Ovary (tissue), 3 donors: Measurements from ENCODE around the gene APLNR.

ENCODE experiments used
- POLR2A ChIP-seq: fragments of 450-650 bp; IDR thresholded peaks from one replicate; pipeline ENCODE4 v1.6.1; 2017; ENCODE audit warnings: antibody characterized with exemption, mild to moderate bottlenecking, moderate library complexity
- TF ChIP-seq, protein P1 (sequence below), 3 donors: fragments of 450-650 bp in 2 of 3; fragments of 200-600 bp in 1 of 3; IDR thresholded peaks; one replicate each; pipeline versions ENCODE4 v1.5.1 to v1.8.0; 2016 to 2022; ENCODE audit warnings: antibody characterized with exemption in 3 of 3, mild to moderate bottlenecking in 1 of 3
- donor health status: DM: no; HTN: no; CAD: no.

DNA sequence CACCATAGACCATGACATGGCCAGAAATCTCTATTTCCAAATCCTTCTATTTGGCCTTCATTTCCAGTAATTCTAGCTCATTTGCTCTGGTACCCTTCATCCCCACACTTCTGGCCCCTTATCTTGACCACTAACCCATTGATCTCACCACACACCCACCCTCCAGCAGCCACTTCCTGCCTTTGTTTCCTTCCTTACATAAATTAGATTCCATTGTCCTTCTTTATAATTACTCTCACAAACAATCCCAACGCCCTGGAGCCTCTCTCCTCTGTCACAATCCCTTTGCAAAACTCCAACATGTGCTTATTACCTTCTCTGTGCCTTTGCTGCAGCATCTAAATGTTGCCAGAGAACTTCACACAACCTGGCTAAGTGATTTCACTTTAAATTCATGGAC, 14.8 kb downstream of the APLNR start:
- no peak for TF ChIP-seq POLR2A
- TF ChIP-seq, protein P1, sequence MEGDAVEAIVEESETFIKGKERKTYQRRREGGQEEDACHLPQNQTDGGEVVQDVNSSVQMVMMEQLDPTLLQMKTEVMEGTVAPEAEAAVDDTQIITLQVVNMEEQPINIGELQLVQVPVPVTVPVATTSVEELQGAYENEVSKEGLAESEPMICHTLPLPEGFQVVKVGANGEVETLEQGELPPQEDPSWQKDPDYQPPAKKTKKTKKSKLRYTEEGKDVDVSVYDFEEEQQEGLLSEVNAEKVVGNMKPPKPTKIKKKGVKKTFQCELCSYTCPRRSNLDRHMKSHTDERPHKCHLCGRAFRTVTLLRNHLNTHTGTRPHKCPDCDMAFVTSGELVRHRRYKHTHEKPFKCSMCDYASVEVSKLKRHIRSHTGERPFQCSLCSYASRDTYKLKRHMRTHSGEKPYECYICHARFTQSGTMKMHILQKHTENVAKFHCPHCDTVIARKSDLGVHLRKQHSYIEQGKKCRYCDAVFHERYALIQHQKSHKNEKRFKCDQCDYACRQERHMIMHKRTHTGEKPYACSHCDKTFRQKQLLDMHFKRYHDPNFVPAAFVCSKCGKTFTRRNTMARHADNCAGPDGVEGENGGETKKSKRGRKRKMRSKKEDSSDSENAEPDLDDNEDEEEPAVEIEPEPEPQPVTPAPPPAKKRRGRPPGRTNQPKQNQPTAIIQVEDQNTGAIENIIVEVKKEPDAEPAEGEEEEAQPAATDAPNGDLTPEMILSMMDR (IDR thresholded peaks at IDR 0.05), result no peak
